NCI-H345 treated with DMSO at 0.1 percent for 48 hours (cell line): ENCODE data around the gene SMAD6.
"Not testable (repeated sequence)": the region's sequence is repeated elsewhere in the genome, so short reads cannot be mapped to it uniquely, and the experiment has no call there.

Experiments used
- DNase-seq: peaks from one replicate; lab custom pipeline; 2025; ENCODE audit not compliant: unreplicated experiment; lab: John Stamatoyannopoulos, UW

Gene SMAD6

DNA sequence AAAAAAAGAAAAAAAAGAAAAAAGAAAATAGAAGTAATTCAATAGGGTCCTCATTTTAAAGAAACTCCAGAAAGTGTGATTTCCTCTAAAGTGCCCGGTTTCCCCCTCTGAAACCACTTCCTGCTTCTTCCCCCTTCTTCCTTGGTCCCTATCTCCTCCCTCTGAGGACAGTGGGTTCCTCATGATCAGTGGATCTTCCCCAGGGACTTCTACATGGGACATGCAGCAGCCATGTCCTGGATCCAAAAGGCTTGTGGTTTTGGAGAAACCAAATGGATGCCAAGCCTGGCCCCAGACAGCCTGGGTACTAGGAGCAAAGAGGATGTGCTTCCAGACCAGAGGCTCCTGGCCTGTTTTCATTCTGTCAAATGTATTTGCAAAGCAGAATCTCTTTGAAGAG, 26.6 kb upstream of the SMAD6 start:
- DNase-seq = no peak

DNA sequence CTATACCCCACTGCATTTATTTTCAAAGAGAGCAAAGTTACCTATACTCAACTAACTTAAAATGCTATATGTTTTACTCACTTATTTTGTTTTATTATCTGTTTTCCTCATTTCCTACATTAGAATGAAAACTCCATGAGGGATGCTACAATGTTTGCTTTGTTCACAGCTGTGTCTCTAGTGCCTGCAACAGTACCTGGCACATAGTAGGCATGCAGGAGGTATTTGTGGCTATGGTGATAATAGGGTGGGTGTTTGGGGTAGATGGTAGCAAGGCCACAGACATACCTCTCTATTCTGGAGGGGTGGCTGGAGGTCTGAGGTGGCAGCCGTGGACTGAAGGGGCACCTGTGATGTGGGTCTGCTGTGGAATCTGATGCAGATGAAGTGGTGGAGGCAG, 24.7 kb upstream of the SMAD6 start:
- no peak for DNase-seq

DNA sequence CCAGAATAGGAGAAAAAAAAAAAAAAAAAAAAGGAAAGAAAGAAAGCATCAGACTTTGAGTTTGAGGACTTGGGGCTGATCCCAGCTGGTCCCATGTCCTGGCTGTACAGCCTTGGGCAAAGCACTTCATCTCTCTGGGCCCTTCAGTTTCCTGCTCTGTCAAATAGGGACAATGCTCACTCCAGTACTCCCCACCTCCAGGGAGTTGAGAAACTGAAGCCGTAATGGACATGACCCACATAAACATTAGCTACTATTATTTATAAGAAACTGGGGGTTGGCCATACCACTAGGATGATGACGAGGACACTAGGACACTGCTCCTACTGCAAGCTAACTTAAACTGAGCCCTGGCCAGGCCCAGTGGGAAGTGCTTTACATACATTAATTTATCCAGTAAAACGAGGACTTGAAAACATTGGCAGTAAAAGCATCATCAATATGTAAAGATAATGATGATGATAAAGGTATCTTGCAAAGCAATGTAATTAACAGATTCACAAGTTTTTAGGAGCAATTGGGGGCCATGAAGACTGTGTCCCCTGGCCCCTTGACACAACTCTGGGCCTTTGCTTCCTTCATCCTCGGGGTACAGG, 22.9 kb upstream of the SMAD6 start:
- no peak for DNase-seq

DNA sequence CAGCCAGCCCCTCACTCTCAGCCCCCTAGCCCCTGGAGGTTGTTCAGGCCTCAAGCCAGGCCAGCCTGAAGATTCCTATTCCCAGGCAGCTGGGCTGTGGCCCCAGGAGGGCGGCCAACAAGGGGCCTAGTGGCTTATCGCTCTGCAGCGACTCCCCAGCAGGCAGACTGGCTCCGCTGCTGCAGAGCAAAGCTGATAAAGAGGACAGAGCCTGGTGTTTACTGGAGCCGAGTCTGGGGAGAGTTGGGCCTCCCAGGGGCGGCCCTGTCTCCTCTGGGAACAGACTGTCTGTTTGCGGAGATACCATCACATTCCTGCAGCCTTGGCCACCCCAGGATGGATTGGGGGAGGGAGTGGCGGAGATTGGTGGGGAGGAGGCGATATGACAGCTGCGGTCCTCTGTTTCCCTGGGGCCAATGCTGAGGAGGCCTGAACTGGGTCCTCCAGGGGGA, 22.4 kb upstream of the SMAD6 start:
- no peak for DNase-seq

DNA sequence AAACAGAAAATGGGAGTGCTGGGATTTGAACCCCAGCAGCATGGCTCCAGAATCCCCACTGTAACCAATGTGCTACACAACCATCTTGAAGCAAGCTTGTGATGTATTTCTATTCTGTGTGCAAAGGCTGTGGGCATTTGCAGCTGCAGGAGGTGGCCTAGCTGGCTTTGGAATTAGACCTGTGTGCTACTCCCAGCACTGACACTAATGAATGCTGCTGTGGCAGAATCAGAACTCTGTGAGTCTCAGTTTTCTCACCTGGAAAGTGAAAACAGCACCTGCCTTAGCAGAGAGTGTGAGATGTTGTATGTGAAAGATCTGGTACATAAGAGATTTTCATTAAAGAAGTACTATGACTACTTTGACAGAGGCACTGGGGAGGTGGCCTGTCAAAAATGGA, 21.5 kb upstream of the SMAD6 start:
- DNase-seq = no peak

DNA sequence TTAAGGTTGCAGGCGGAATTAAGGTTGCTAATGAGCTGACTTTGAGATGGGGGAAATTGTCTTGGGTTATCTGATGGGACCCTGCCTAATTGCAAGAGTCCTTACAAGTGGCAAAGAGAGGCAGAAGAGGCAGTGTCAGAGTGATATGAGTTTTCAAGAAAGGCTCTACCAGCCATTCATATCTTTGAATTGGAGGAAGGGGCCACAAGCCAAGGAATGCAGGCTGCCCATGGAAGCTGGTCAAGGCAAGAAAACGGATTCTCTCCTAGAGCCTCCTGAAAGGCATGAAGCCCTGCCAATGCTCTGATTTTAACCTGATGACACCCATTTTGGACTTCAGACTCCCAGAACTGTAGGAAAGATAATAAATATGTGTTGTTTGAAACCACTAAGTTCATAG, 20.6 kb upstream of the SMAD6 start:
- no peak for DNase-seq

DNA sequence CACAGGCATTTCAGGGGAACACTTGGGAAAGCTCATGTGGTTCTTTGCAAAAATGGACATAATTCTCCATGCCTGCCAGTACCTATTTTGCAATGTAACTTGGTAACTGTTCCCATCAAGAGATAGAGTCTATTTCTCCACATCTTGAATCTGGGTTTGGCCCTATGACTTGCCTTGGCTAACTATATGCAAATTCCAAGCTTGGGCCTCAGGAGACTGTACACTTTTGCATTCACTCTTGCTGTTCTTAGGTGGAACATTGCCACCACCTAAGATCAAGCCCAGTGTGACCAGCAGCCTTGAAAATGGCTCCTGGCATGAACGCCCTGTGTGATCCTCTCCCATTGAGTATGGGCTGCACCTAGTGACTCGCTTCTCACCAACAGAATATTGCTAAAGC, 19.8 kb upstream of the SMAD6 start:
- no peak for DNase-seq

DNA sequence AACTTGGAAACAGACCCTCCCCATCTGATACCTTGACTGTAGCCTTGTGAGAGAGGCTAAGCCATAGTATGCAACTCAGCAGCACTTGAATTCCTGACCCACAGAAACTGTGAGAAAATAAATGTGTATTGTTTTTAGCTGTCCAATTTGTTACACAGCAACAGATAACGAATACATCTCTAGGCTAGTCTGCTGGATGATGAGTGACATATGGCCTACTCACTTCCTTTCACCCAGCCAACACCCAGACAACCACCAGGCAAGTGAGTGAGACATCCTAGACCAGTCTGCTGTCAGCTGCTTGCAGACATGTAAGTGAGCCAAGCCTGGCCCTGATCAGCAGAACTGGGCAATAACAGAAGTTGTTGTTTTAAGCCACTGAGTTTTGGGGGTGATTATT, 19.2 kb upstream of the SMAD6 start:
- DNase-seq = no peak

DNA sequence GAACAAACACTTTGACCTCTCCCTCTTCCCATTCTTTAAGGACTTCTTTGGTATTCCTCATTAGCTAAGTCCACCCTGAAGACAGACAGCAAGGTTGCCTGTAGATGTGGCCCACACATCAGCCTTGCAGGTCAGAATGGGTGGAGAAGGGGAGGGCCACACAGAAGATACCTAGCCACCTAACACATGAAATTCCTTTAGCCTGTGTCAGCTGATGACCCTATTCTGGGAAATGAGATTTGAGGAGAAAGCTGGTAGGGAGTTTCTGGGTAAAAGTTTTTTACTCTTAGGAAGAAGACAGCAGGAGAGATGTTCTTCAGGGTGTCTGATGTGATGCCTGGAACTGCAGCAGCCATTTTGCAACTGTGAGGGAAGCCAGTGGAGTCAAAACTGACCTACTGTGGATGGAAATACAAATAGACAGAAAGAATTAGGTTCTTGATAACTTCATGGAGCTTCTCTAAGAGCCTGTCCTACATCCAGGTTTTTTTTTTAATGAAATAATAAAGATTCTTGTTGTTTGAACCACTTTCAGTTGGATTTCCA, 17.8 kb upstream of the SMAD6 start:
- DNase-seq = no peak

DNA sequence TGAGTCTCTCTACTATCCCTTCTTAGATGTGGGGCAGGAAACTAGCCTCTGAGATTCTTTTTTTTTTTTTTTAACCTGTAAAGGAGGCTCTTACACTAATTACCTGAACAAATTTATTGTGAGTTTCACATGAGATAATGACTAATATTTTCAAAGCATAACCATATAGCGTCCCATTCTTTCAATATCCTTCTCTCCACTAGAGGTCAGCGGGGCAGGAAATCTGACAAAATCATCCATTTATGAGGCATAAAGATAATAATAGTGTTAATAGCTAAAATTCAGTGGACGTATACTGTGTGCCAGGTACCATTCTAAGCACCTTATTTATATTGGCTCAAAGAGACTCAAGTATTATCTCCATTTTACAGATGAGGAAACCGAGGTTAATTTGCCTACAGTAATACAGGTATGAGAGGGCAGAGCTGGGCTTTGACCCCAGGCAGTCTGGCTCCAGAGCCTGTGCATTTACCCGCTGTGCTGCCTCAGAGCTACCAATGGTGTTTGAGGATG, 16.3 kb upstream of the SMAD6 start:
- no peak for DNase-seq

DNA sequence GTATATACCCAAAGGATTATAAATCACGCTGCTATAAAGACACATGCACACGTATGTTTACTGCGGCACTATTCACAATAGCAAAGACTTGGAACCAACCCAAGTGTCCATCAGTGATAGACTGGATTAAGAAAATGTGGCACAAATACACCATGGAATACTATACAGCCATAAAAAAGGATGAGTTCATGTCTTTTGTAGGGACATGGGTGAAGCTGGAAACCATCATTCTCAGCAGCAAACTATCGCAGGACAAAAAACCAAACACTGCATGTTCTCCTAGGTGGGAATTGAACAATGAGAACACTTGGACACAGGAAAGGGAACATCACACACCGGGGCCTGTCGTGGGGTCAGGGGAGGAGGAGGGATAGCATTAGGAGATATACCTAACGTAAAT, 11.1 kb upstream of the SMAD6 start:
- DNase-seq = not testable (repeated sequence)

DNA sequence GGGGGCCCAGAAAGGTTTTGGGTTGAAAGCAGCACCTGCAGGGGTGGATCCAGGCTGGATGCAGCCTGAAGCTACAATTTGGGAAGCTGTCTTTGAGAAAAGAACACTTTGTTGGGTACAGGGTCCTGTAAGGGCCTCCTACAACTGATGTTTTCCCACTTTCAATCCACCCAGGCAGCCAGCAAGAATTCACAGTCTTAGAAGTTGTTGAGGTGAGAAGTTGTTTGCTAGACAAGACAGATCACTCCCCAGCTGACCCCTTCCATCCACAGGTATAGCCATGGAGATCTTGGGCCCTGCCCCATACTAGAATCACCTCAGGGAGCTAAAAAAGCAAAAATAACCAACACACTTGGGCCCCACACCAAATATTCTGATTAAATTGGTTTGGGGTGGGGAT, 10.3 kb upstream of the SMAD6 start:
- no peak for DNase-seq

DNA sequence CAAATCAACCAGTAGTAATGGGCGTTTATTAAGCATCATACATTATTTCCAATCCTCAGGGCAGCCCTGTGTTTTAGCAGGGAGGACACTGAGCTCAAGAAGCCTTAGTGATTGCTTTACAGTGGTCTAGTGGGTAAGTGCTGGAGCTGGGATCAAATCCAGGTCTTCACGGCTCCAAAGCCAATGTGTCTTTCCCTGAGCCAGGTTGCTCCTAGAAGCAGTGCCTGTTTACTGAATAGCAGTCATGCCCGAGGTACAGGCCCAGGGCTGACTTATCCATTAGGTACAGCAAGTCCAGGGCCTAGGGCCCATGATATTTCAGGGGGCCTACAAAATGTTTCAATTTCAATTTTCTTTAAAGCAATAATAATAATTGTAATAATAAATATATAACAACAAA, 9.6 kb upstream of the SMAD6 start:
- DNase-seq = no peak

DNA sequence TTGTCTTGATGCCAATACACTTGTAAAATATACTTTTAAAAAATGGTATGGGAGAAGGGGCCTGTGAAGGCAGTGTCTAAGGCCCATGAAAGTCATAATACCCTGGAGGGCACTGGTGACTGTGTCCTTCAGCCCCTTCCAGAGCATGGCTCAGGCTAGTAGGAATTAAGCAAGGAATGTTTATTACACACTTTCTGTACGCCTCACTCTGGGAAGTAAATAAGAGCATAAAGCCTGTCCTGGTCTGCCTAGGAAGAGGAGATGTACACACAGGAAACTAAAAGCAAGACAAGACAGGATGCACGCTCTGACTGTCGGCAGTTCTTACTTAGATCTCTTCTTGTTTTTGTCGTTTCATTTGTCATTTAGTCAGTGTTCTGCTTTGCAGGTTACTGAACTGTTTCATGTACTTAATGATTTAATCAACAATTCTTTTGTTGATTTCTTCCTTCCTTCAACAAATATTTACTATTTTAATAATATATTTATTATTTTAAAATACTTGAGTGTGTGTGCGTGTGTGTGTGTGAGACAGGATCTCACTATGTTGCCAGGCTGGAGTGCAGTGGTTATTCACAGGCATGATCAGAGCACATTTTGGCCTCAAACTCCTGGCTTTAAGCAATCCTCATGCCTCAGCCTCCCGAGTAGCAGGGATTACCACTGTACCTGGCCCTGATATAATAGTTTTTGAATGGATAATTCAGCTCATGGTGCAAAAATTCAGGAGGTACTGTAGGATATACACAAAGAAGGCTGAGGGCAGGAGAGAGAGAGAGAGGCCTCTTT, 9.0 kb upstream of the SMAD6 start:
- DNase-seq = no peak

DNA sequence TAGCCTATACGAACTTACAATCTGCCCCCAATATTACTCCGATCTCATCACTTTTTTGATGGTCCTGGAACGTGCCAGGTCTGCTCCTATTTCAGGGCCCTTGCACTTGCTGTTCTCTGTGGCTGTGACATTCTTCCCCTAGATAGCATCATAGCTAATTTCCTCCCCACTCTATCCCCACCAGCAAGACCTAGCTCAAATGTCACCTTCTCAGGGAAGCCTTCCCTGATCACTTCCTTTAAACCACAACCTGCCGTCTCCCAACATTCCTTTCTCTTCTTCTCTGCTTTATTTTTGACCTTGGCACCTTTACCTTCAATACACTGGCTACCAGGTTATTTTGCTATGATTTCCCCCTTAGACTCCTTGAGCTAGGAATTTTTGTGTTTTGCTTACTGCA, 5.3 kb upstream of the SMAD6 start:
- DNase-seq = no peak

DNA sequence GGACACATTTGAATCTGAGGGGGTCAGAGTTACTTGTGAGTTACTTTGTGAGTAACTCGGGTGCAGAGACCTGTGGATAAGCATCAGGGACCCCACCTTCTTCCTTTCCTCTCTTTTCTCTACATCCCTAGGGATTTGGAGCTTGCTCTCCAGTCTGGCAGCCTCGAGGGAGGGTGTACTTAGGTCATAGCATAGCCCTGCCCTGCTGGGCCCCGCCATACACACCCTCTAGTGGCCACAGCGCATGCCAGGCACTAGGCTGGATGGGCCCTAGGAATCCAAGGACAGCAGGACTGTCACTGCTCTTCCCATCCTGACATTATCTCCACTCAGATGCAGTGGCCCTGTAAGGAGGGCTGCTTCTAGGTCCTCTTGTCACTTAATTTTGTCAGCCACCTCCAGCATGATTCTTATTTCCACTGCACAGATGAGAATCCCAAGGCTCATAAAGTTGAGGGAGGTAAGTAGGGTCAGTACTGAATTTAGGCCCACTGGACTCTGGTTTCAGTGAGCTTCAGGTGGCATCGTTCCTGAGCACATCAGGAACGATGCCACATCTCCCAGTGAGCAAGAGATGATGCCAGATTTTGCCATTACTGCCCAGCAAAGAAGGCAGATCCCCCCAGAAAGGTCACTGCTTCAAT, 3.6 kb upstream of the SMAD6 start:
- no peak for DNase-seq

DNA sequence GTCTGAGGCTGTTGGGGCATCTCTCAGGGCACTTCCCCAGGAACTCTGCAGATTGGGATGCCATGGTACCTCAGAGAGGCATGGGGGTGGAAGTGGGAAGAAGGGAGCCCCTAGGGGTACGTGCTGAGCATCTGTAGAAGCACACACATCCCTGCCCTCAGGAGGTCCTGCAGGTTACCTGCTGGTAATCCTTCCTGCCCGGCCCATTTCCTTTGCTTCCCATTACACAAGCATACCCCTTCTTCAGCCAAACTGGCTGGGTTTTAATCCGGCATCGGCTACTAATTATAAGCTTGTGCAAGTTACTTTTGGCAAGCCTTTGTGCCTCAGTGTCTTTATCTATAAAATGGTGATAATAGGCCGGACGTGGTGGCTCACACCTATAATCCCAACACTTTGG, 3.1 kb upstream of the SMAD6 start:
- DNase-seq = no peak

DNA sequence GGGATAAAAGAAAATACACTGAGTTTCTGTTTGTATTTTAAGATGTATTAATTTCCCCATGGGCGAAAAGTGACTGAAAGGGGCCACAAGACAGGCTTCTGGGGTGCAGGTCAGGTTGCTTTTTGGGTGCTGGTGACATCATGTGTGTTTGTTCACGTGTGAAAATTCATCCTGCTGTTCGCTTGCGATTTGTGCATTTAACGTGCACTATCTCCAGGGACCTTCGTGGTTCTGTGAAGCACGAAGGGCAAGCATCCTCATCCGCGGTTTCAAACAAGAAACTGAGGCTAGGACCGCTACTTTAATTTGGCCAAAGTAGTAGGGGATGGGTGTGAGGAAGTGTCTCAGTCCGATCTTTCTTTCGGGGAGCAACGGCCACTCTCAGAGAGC, 1.6 kb upstream of the SMAD6 start:
- DNase-seq = no peak

DNA sequence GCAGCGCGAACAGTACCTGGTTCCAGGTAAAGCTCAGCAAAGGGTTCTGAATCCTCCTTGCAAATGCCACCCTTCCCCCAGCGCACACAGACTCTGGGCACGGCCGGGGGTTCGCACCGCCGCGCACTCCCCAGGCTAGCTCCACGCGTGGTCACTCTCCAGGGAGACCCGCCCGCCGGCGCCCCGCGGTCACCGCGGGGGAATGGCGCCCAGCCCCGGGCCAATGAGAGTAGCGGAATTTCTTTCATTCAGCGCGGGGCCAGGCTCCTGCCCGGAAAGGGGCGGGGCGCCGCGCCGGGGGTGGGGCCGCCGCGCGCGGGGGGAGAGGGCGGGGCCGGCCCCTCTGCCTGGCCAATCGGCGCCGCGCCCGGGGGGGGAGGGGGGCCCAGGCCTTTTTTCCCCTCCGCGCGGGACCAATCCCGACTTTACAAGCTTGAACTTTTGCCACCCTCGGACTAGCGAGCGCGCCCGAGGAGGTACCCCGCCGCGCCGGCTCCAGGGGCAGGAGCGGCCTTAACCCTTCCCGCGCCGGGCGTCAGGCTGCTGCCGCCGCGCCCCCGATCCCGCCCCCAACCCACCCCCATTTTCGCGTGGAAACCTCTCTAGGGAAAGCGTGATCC, 1.1 kb upstream of the SMAD6 start:
- DNase-seq = no peak

DNA sequence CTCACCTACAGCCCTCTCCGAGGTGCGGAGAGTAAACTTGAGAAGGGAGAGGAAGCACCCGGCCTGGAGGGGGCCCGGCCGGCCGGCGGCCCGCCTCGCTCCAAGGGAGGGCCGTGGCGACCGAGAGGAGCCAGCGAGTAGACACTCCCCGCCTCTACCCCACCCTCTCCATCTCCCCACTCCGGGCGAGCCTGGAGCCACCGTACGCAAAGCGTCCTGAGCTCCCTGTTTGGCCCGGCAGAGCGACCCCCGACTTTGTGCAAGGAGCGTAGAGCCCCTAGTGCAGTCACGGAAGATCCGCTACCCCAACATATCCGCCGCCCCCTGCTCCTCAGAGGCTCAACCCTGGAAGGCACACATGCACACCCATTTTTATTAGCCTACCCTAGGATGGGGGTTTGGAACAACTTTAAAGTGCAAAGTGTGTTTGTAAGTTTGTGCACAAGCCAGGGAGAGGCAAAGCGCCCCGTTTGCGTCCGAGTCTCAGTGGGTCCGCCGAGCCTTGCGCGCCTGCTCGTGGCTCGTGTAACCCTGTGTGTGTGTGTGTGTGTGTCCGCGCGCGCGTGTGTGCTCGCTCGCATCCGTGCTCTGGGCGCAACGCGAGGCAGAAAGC, 508 bp upstream of the SMAD6 start:
- DNase-seq = no peak
